ENCODE data around the gene EFCC1. TPM values are rescaled to one million over a fixed set of nuclear protein-coding genes. Genes with fewer than 3 reads are reported as not detected.

Gene EFCC1
- polyA plus RNA-seq, 1 donor (not counting 4 experiments of a cell fraction or from before 2014, with no cell fraction given), result not detected

- Histone ChIP-seq H3K27me3 (ENCODE audit: control insufficient read depth, extremely low read depth, insufficient read depth, low read length) (peaks cover 21% of the 10 kb centered on the region), H3K9me3 (ENCODE audit: control insufficient read depth, low read depth, low read length) (no peaks in the 10 kb centered on the region), H4K20me1 (ENCODE audit: control insufficient read depth, extremely low read depth, insufficient read depth, low read length) (no peaks in the 10 kb centered on the region), H3K4me2 (ENCODE audit: control insufficient read depth, extremely low read depth, insufficient read depth, low read depth, low read length) (no peak overlapping the region), H3K4me3 (ENCODE audit: control insufficient read depth in 2 of 3, extremely low read depth in 1 of 3, insufficient read depth in 2 of 3, low read depth in 1 of 3, low read length in 3 of 3) (no peak overlapping the region), H3K9me1 (ENCODE audit: control insufficient read depth, extremely low read depth, insufficient read depth, low read length) (no peaks in the 10 kb centered on the region), H3K79me2 (ENCODE audit: control insufficient read depth, insufficient read depth, low read length) (no peaks in the 10 kb centered on the region), H2AFZ (ENCODE audit: control insufficient read depth, low read length) (no peak overlapping the region), H3K9ac (ENCODE audit: control insufficient read depth, extremely low read depth, insufficient read depth, low read length) (no peak overlapping the region), H3K27ac (ENCODE audit: control insufficient read depth, insufficient read depth, low read length) (no peak overlapping the region), H3K4me1 (ENCODE audit: control insufficient read depth, extremely low read depth, insufficient read depth, low read length) (no peaks in the 10 kb centered on the region), H3K36me3 (ENCODE audit: control insufficient read depth in 2 of 2, extremely low read depth in 1 of 2, insufficient read depth in 2 of 2, low read length in 2 of 2) (no peaks in the 10 kb centered on the region)
- DNase-seq (ENCODE audit: low read depth, low spot score) (no peak), FAIRE-seq (no peak)
- no peak for TF ChIP-seq CTCF (optimal IDR thresholded peaks at IDR 0.05 in 1 of 3, IDR thresholded peaks at IDR 0.05 in 1 of 3, conservative IDR thresholded peaks at IDR 0.05 in 1 of 3; ENCODE audit: extremely low read depth in 1 of 3, insufficient read depth in 2 of 3, low read length in 3 of 3)
- dilution Hi-C loops (cut with MboI; ENCODE audit: extremely low pct_ligation_motif_present, low sequenced_read_pairs), result no loop called here
Observed at GRCh38 chr3:129036222-129037092, 35.4 kb downstream of the EFCC1 start.

DNA sequence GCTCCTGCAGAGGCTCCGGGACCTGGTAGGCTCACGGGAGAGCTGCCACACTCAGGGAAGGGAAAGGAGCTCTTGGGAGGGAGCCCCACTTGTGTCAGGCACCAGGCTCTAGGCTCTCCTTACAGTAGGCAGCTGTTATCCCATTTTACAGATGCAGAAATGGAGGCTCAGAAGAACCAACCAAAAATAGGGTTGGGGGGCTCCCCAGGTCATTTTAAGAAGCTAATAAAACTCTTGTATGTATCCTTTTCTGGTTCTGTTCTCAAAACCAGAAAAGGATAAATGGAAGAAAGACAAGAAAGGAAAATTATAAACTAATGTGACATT is 36.0 kb downstream of the EFCC1 start:
- Histone ChIP-seq H4K20me1 (ENCODE audit: control insufficient read depth, extremely low read depth, insufficient read depth, low read length) (no peaks in the 10 kb centered on the region), H3K9ac (ENCODE audit: control insufficient read depth, extremely low read depth, insufficient read depth, low read length) (no peak overlapping the region), H2AFZ (ENCODE audit: control insufficient read depth, low read length) (no peak overlapping the region), H3K4me2 (ENCODE audit: control insufficient read depth, extremely low read depth, insufficient read depth, low read depth, low read length) (no peak overlapping the region), H3K9me3 (ENCODE audit: control insufficient read depth, low read depth, low read length) (no peaks in the 10 kb centered on the region), H3K4me1 (ENCODE audit: control insufficient read depth, extremely low read depth, insufficient read depth, low read length) (no peaks in the 10 kb centered on the region), H3K36me3 (ENCODE audit: control insufficient read depth in 2 of 2, extremely low read depth in 1 of 2, insufficient read depth in 2 of 2, low read length in 2 of 2) (no peaks in the 10 kb centered on the region), H3K4me3 (ENCODE audit: control insufficient read depth in 2 of 3, extremely low read depth in 1 of 3, insufficient read depth in 2 of 3, low read depth in 1 of 3, low read length in 3 of 3) (no peak overlapping the region), H3K9me1 (ENCODE audit: control insufficient read depth, extremely low read depth, insufficient read depth, low read length) (no peaks in the 10 kb centered on the region), H3K79me2 (ENCODE audit: control insufficient read depth, insufficient read depth, low read length) (no peaks in the 10 kb centered on the region), H3K27me3 (ENCODE audit: control insufficient read depth, extremely low read depth, insufficient read depth, low read length) (peaks cover 21% of the 10 kb centered on the region), H3K27ac (ENCODE audit: control insufficient read depth, insufficient read depth, low read length) (no peak overlapping the region)
- FAIRE-seq (no peak), DNase-seq (ENCODE audit: low read depth, low spot score) (no peak)
- dilution Hi-C loops (cut with MboI; ENCODE audit: extremely low pct_ligation_motif_present, low sequenced_read_pairs), result no loop called here
- no peak for TF ChIP-seq CTCF (optimal IDR thresholded peaks at IDR 0.05 in 1 of 3, IDR thresholded peaks at IDR 0.05 in 1 of 3, conservative IDR thresholded peaks at IDR 0.05 in 1 of 3; ENCODE audit: extremely low read depth in 1 of 3, insufficient read depth in 2 of 3, low read length in 3 of 3)
- no peak for TF ChIP-seq EZH2 (IDR thresholded peaks at IDR 0.05; ENCODE audit: low read length)
